HepG2 (cell line): ENCODE results near the gene LRIT2. TPM values are rescaled to one million over a fixed set of nuclear protein-coding genes. Genes with fewer than 3 reads are reported as not detected.

Experiments
- ATAC-seq: fragments of 200-7000 bp; cut with Tn5 transposase; 3 replicates; pipeline ENCODE4 v1.9.1; 2020; ENCODE audit warnings: mild to moderate bottlenecking, moderate library complexity
- BruUV-seq: library from RNA; stranded (reverse); fragments of 400-500 nt; replicated peaks from 2 replicates; lab custom pipeline; 2021; lab: Mats Ljungman, UMichigan
- CTCF ChIA-PET: fragments of 300-600 bp; formaldehyde crosslinking; extraction: SDS; loops from one replicate; lab custom pipeline; 2021; ENCODE audit warnings: low total read pairs, inconsistent platforms, low intra/inter-chr PET ratio; lab: Yijun Ruan, JAX
- POLR2A ChIA-PET: fragments of 350-600 bp; sonication (Branson Sonifier 250); formaldehyde crosslinking; loops from one replicate; lab custom pipeline; 2020; ENCODE audit warnings: antibody characterized with exemption, inconsistent platforms; lab: Yijun Ruan, JAX
- DNase-seq: peaks from one replicate; pipeline ENCODE4 v3.0.0-alpha.2; 2015; ENCODE audit warnings: low spot score
- FAIRE-seq: peaks from 3 replicates; lab custom pipeline; 2011; peaks lifted over from hg19 to GRCh38; lab: Jason Lieb, UNC
- H2AFZ ChIP-seq: one replicate; pipeline ENCODE4 v1.6.1; 2011; ENCODE audit warnings: low read length, inconsistent platforms
- H3K27ac ChIP-seq: fragments of 300-600 bp; 3 replicates; pipeline ENCODE4 v1.8.0; 2011; ENCODE audit warnings: mixed run types, mild to moderate bottlenecking, mixed read lengths, low read length, inconsistent platforms; ENCODE audit not compliant: insufficient read depth; ENCODE audit errors: extremely low read length
- H3K27me3 ChIP-seq, 2 experiments: fragments of 200-600 bp in 1 of 2; 2 replicates in 1 of 2; 3 replicates in 1 of 2; pipeline versions ENCODE4 v1.6.0 to v1.8.0; 2011; ENCODE audit warnings: low read length in 2 of 2, mild to moderate bottlenecking in 2 of 2, moderate library complexity in 2 of 2, inconsistent platforms in 1 of 2; ENCODE audit not compliant: insufficient read depth in 2 of 2, control insufficient read depth in 1 of 2
- H3K36me3 ChIP-seq, 2 experiments: fragments of 200-600 bp in 1 of 2; replicated peaks in 1 of 2; 2 replicates in 1 of 2; 3 replicates in 1 of 2; pipeline versions ENCODE4 v1.5.1 to v1.8.0; 2011; ENCODE audit warnings: low read length in 2 of 2, inconsistent platforms in 1 of 2; ENCODE audit not compliant: insufficient read depth in 2 of 2, control insufficient read depth in 1 of 2
- H3K4me1 ChIP-seq: 2 replicates; pipeline ENCODE4 v1.5.1; 2012; ENCODE audit warnings: low read length, inconsistent platforms; ENCODE audit not compliant: insufficient read depth
- H3K4me2 ChIP-seq: 2 replicates; pipeline ENCODE4 v1.6.0; 2011; ENCODE audit warnings: low read depth, low read length, inconsistent platforms
- H3K4me3 ChIP-seq, 3 experiments: fragments of 200-600 bp in 1 of 3; sonication (generic), shearing (Covaris generic) in 1 of 3; replicated peaks in 1 of 3; 2 replicates each; pipeline ENCODE4 v1.5.1; 2011 to 2016; ENCODE audit warnings: low read length in 3 of 3, inconsistent platforms in 2 of 3, low read depth in 2 of 3, mild to moderate bottlenecking in 2 of 3, control low read depth in 1 of 3, mixed read lengths in 1 of 3; ENCODE audit not compliant: insufficient read depth in 1 of 3
- H3K79me2 ChIP-seq: one replicate; pipeline ENCODE4 v1.6.1; 2011; ENCODE audit warnings: low read length, inconsistent platforms; ENCODE audit not compliant: insufficient read depth
- H3K9ac ChIP-seq: 2 replicates; pipeline ENCODE4 v1.6.0; 2011; ENCODE audit warnings: mild to moderate bottlenecking, low read depth, low read length, inconsistent platforms; ENCODE audit not compliant: insufficient read depth
- H3K9me3 ChIP-seq: 2 replicates; pipeline ENCODE4 v1.5.1; 2012; ENCODE audit warnings: mild to moderate bottlenecking, low read length
- H4K20me1 ChIP-seq: 2 replicates; pipeline ENCODE4 v1.6.0; 2011; ENCODE audit warnings: inconsistent platforms, mild to moderate bottlenecking, low read length, moderate library complexity; ENCODE audit not compliant: insufficient read depth
- AKAP8 ChIP-seq: sonication (generic); formaldehyde crosslinking; IDR thresholded peaks from 2 replicates; pipeline ENCODE4 v1.5.1; 2020; ENCODE audit warnings: mild to moderate bottlenecking, missing genetic modification reagents
- E2F2 ChIP-seq: sonication (generic); formaldehyde crosslinking; IDR thresholded peaks from 2 replicates; pipeline ENCODE4 v1.4.0; 2020; ENCODE audit warnings: missing genetic modification reagents, borderline replicate concordance
- MAZ ChIP-seq, 2 experiments: sonication (generic) in 1 of 2; formaldehyde crosslinking in 1 of 2; IDR thresholded peaks; 2 replicates each; pipeline versions ENCODE4 v1.5.0 to v1.6.1; 2012 to 2020; ENCODE audit warnings: low read depth in 2 of 2, mild to moderate bottlenecking in 2 of 2, borderline replicate concordance in 1 of 2, improper control_type of control experiment in 1 of 2, low read length in 1 of 2, missing genetic modification reagents in 1 of 2, moderate library complexity in 1 of 2
- MIER3 ChIP-seq: IDR thresholded peaks from 2 replicates; pipeline ENCODE4 v1.6.1; 2016; ENCODE audit warnings: missing compliant biosample characterization, borderline replicate concordance
- PTBP1 ChIP-seq: fragments of 200-400 bp; formaldehyde crosslinking; IDR thresholded peaks from 2 replicates; pipeline ENCODE4 v1.6.1; 2018; ENCODE audit warnings: low read length, low read depth; ENCODE audit not compliant: poor library complexity, severe bottlenecking
- TGIF2 ChIP-seq: IDR thresholded peaks from 2 replicates; pipeline ENCODE4 v1.6.1; 2016; ENCODE audit warnings: control low read depth, missing compliant biosample characterization
- ZFP62 ChIP-seq: sonication (generic); formaldehyde crosslinking; IDR thresholded peaks from 2 replicates; pipeline ENCODE4 v1.4.0; 2020; ENCODE audit warnings: missing genetic modification reagents
- ZMAT5 ChIP-seq: sonication (generic); formaldehyde crosslinking; IDR thresholded peaks from 2 replicates; pipeline ENCODE4 v1.5.0; 2020; ENCODE audit warnings: mild to moderate bottlenecking, low read depth, missing genetic modification reagents, borderline replicate concordance
- ZNF136 ChIP-seq: sonication (generic); formaldehyde crosslinking; IDR thresholded peaks from 2 replicates; pipeline ENCODE4 v1.8.1; 2022; ENCODE audit warnings: low read depth, mild to moderate bottlenecking, moderate library complexity, missing genetic modification reagents
- ZNF34 ChIP-seq: sonication (generic); formaldehyde crosslinking; IDR thresholded peaks from 2 replicates; pipeline ENCODE4 v1.4.0; 2020; ENCODE audit warnings: mild to moderate bottlenecking, missing genetic modification reagents, borderline replicate concordance
- ZNF562 ChIP-seq: sonication (generic); formaldehyde crosslinking; IDR thresholded peaks from 2 replicates; pipeline ENCODE4 v1.8.0; 2022; ENCODE audit warnings: missing genetic modification reagents, borderline replicate concordance
- ZNF597 ChIP-seq: sonication (generic); formaldehyde crosslinking; IDR thresholded peaks from 2 replicates; pipeline ENCODE4 v1.5.0; 2020; ENCODE audit warnings: missing genetic modification reagents
- ZNF670 ChIP-seq: sonication (generic); formaldehyde crosslinking; IDR thresholded peaks from 2 replicates; pipeline ENCODE4 v1.8.0; 2022; ENCODE audit warnings: mild to moderate bottlenecking, missing genetic modification reagents, borderline replicate concordance
- ZSCAN30 ChIP-seq: sonication (generic); formaldehyde crosslinking; IDR thresholded peaks from 2 replicates; pipeline ENCODE4 v1.5.0; 2020; ENCODE audit warnings: mild to moderate bottlenecking, missing genetic modification reagents
- WGBS: methylation state at CpG from one replicate; pipeline ENCODE4 v1.1.6; 2017; ENCODE audit warnings: low lambda C conversion rate; 5-methylcytosine and 5-hydroxymethylcytosine counted together
- in situ Hi-C: cut with HindIII; loops from 2 replicates; pipeline ENCODE4 v1.10.0; 2017; ENCODE audit warnings: low pct_unique_long_range_greater_than_20kb; ENCODE audit not compliant: extremely low pct_ligation_motif_present
- intact Hi-C: fragments of 100-400 bp; cut with micrococcal nuclease; formaldehyde crosslinking; loops from one replicate; pipeline ENCODE4 v1.10.0; 2022; ENCODE audit not compliant: unreplicated experiment
- polyA plus RNA-seq, 8 experiments: library from polyadenylated mRNA; depleted of rRNA in 3 of 8; stranded (reverse) in 7 of 8; unstranded in 1 of 8; fragments of >200 nt; fragmentation: Illumina TruSeq in 4 of 8; extraction: Trizol in 4 of 8; gene quantifications; 2 replicates each; pipeline versions ENCODE4 v1.2.1 to v1.2.3, GENCODE V29; 2011 to 2016; ENCODE audit warnings: low read depth in 4 of 8, missing spikeins in 1 of 8, mixed read lengths in 1 of 8; ENCODE audit not compliant: insufficient read depth in 1 of 8
- total RNA-seq, 5 experiments: library from RNA; depleted of rRNA; stranded (reverse); fragments of >200 nt; fragmentation: Illumina TruSeq; extraction: Trizol; gene quantifications; 2 replicates each; pipeline ENCODE4 v1.2.3, GENCODE V29; 2016; ENCODE audit warnings: low read depth in 1 of 5

LRIT2 gene
- total and polyA plus RNA-seq, 2 of the 13 experiments (the other 11 are each of a cell fraction or from before 2014, with no cell fraction given), result not detected

GRCh38 chr10:84261236-84261915 is 36.0 kb upstream of the LRIT2 start:
- intact Hi-C loops, result no loop called here
- DNase-seq (no peak), ATAC-seq (no peak), FAIRE-seq (no peak)
- ChIA-PET CTCF (no interaction called here), POLR2A (no interaction called here)
- no peaks in the 10 kb centered on the region for H4K20me1 ChIP-seq
- no peak overlapping the region for H2AFZ ChIP-seq
- H3K4me1 ChIP-seq, result peaks cover 6% of the 10 kb centered on the region
- 41% methylated on average over 4 of the region's 7 CpGs for WGBS
- no TSS peak for BruUV-seq
- H3K4me3 ChIP-seq, result no peak overlapping the region
- no peak overlapping the region for H3K4me2 ChIP-seq
- peaks cover 6 to 19% of the 10 kb centered on the region in 2 experiments; a peak in 4 of 5 replicates for H3K27me3 ChIP-seq
- in situ Hi-C loops, result loop anchor here (10.0 kb wide), 1 partner anchor 103 kb away; no protein-coding TSS in a partner anchor
- no peak overlapping the region for H3K27ac ChIP-seq
- TF ChIP-seq ZMAT5 (CRISPR knock-in tag), result no peak
- TF ChIP-seq ZNF34 (CRISPR knock-in tag), result no peak
- no peak for TF ChIP-seq ZNF562 (CRISPR knock-in tag)
- TF ChIP-seq TGIF2 (CRISPR knock-in tag), result no peak
- no peak for TF ChIP-seq ZNF136 (CRISPR knock-in tag)
- no peak for TF ChIP-seq ZNF597 (CRISPR knock-in tag)
- TF ChIP-seq ZNF670, result no peak
- TF ChIP-seq PTBP1, result no peak
- no peak for TF ChIP-seq AKAP8 (CRISPR knock-in tag)
- no peak for TF ChIP-seq MIER3 (CRISPR knock-in tag)
- TF ChIP-seq MAZ (IDR thresholded peaks at IDR 0.05; ENCODE audit: borderline replicate concordance, low read depth, low read length), result no peak
- TF ChIP-seq MAZ (CRISPR knock-in tag; IDR thresholded peaks at IDR 0.05; ENCODE audit: low read depth), result no peak
- TF ChIP-seq ZFP62, result no peak
- TF ChIP-seq E2F2 (CRISPR knock-in tag), result no peak
- no peak for TF ChIP-seq ZSCAN30
- H3K79me2 ChIP-seq, result no peaks in the 10 kb centered on the region
- H3K9me3 ChIP-seq, result no peaks in the 10 kb centered on the region
- H3K9ac ChIP-seq, result no peak overlapping the region
- H3K36me3 ChIP-seq, result no peaks in the 10 kb centered on the region
